IgD-negative memory B cell (primary cell): ENCODE data around the gene MRPL4. TPM values are rescaled to one million over a fixed set of nuclear protein-coding genes. Genes with fewer than 3 reads are reported as not detected.
"Not testable (repeated sequence)": the region's sequence is repeated elsewhere in the genome, so short reads cannot be mapped to it uniquely, and the experiment has no call there.

ENCODE experiments used
- H3K27ac Mint-ChIP-seq, 3 donors: one replicate each; pipeline ENCODE4 v1.8.0; 2020 to 2022; ENCODE audit warnings: mild to moderate bottlenecking in 3 of 3, mixed read lengths in 3 of 3, moderate library complexity in 1 of 3
- H3K27me3 Mint-ChIP-seq: one replicate; pipeline ENCODE4 v1.8.0; 2021; ENCODE audit warnings: mixed read lengths
- H3K36me3 Mint-ChIP-seq: one replicate; pipeline ENCODE4 v1.8.0; 2020; ENCODE audit warnings: mild to moderate bottlenecking, mixed read lengths
- H3K4me1 Mint-ChIP-seq, 3 donors: one replicate each; pipeline ENCODE4 v1.8.0; 2020 to 2022; ENCODE audit warnings: mixed read lengths in 3 of 3, mild to moderate bottlenecking in 1 of 3
- H3K4me3 Mint-ChIP-seq, 4 donors: one replicate each; pipeline ENCODE4 v1.8.0; 2020 to 2022; ENCODE audit warnings: mild to moderate bottlenecking in 4 of 4, mixed read lengths in 4 of 4, moderate library complexity in 3 of 4
- H3K9me3 Mint-ChIP-seq, 3 donors: one replicate each; pipeline ENCODE4 v1.8.0; 2020 to 2021; ENCODE audit warnings: mixed read lengths in 3 of 3, mild to moderate bottlenecking in 1 of 3
- polyA plus RNA-seq: library from polyadenylated mRNA; unstranded; fragments of 300-500 nt; fragmentation: Illumina TruSeq; gene quantifications from one replicate; pipeline ENCODE4 v1.2.3, GENCODE V29; 2021

The MRPL4 gene
- polyA plus RNA-seq, 1 donor from 2014 or later: 48.8 TPM

- no peaks in the 10 kb centered on the region for H3K36me3 Mint-ChIP-seq
- H3K4me3 Mint-ChIP-seq: no peak overlapping the region
- no peaks in the 10 kb centered on the region for H3K27me3 Mint-ChIP-seq
- peaks cover 0 to 2% (median 0%) of the 10 kb centered on the region in 3 donors for H3K4me1 Mint-ChIP-seq
- H3K9me3 Mint-ChIP-seq: no peaks in the 10 kb centered on the region
- peak overlapping the region in 1 of 3 donors; percentile 47 for H3K27ac Mint-ChIP-seq
Measured at GRCh38 chr19:10262771-10263170, 10.8 kb downstream of the MRPL4 start.

- Mint-ChIP-seq H3K27ac (peak overlapping the region in 1 of 3 donors; percentile 29), H3K9me3 (no peaks in the 10 kb centered on the region), H3K36me3 (no peaks in the 10 kb centered on the region), H3K4me1 (peaks cover 3 to 18% (median 5%) of the 10 kb centered on the region in 3 donors), H3K4me3 (no peak overlapping the region), H3K27me3 (no peaks in the 10 kb centered on the region)
Measured at GRCh38 chr19:10266706-10267105, 14.7 kb downstream of the MRPL4 start.

DNA sequence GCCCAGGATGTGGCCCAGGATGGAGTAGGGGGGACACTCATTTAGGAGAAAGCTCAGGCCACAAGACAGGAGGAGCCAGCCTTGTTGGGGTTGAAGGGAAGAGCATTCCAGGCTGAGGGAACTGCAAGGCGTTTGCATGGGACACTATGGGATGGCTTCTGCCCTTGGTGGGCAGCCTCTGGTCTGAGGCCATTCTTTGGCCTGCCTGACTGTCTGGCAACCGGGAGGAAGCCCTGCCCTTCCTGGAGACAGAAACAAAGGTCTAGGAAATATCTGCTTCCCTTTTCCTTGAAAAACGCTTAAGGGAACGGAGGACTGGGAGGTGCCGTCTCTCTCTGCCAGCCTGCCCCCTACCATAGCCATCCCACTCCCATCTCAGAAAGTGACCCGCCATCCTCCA, 16.1 kb downstream of the MRPL4 start:
- H3K4me3 Mint-ChIP-seq: peak overlapping the region in 1 of 4 donors; percentile 52
- peaks cover 9 to 25% (median 11%) of the 10 kb centered on the region in 3 donors for H3K4me1 Mint-ChIP-seq
- H3K9me3 Mint-ChIP-seq: no peaks in the 10 kb centered on the region
- no peaks in the 10 kb centered on the region for H3K36me3 Mint-ChIP-seq
- peak overlapping the region in 1 of 3 donors; percentile 97 for H3K27ac Mint-ChIP-seq
- no peaks in the 10 kb centered on the region for H3K27me3 Mint-ChIP-seq

DNA sequence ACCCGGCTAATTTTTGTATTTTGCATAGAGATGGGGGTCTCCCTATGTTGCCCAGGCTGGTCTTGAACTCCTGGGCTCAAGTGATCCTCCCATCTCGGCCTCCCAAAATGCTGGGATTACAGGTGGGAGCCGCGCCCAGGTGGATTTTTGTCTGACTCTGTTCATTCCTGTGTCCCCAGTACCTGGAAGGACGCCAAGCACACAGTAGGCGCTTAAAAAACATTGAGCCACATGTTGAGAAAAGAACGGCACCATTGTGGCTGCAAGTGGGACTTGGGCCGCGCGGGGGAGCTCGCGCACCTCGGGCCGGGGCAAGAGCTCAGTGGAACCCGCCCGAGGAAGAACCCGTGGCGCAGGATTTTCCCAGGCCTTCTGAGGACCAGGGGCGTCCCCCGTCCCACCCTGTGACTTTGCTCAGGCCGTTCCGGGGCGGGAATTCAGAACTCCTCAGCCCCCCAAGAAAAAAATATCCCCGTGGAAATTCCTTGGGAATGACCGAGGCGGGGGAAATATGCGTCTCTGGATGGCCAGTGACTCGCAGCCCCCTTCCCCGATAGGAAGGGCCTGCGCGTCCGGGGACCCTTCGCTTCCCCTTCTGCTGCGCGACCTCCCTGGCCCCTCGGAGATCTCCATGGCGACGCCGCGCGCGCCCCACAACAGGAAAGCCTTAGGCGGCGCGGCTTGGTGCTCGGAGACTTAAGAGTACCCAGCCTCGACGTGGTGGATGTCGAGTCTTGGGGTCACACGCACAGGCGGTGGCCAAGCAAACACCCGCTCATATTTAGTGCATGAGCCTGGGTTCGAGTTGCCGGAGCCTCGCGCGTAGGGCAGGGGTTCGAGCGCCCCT, 17.5 kb downstream of the MRPL4 start:
- H3K27me3 Mint-ChIP-seq: no peaks in the 10 kb centered on the region
- peak overlapping the region; percentile 84 to 95 (median 90) for H3K4me3 Mint-ChIP-seq
- H3K4me1 Mint-ChIP-seq: peaks cover 14 to 31% (median 15%) of the 10 kb centered on the region in 3 donors
- no peaks in the 10 kb centered on the region for H3K9me3 Mint-ChIP-seq
- peaks cover 3% of the 10 kb centered on the region for H3K36me3 Mint-ChIP-seq
- H3K27ac Mint-ChIP-seq: peak overlapping the region; percentile 97 to 99 (median 98)

GRCh38 chr19:10270180-10270615, 18.2 kb downstream of the MRPL4 start:
- H3K27me3 Mint-ChIP-seq: no peaks in the 10 kb centered on the region
- peaks cover 17 to 36% (median 18%) of the 10 kb centered on the region in 3 donors for H3K4me1 Mint-ChIP-seq
- peak overlapping the region; percentile 84 to 95 (median 90) for H3K4me3 Mint-ChIP-seq
- peak overlapping the region; percentile 97 to 99 (median 98) for H3K27ac Mint-ChIP-seq
- H3K36me3 Mint-ChIP-seq: peaks cover 3% of the 10 kb centered on the region
- no peaks in the 10 kb centered on the region for H3K9me3 Mint-ChIP-seq

GRCh38 chr19:10270616-10271394, 18.8 kb downstream of the MRPL4 start, which contains the start of gene ICAM1:
TSS of gene ICAM1 (plus strand) at chr19:10271120. CDS start at chr19:10271160, 40 bp downstream.
- Mint-ChIP-seq H3K27me3 (no peaks in the 10 kb centered on the region), H3K27ac (peak within 1 kb of the TSS; percentile 97 to 99 (median 98)), H3K36me3 (peaks cover 3% of the 10 kb centered on the region), H3K4me1 (peaks cover 18 to 36% (median 19%) of the 10 kb centered on the region in 3 donors), H3K4me3 (peak within 1 kb of the TSS; percentile 84 to 95 (median 90)), H3K9me3 (no peaks in the 10 kb centered on the region)

- peak overlapping the region; percentile 97 to 99 (median 98) for H3K27ac Mint-ChIP-seq
- no peaks in the 10 kb centered on the region for H3K9me3 Mint-ChIP-seq
- H3K4me3 Mint-ChIP-seq: peak overlapping the region; percentile 84 to 95 (median 90)
- H3K36me3 Mint-ChIP-seq: peaks cover 3% of the 10 kb centered on the region
- H3K27me3 Mint-ChIP-seq: no peaks in the 10 kb centered on the region
- H3K4me1 Mint-ChIP-seq: peaks cover 18 to 36% (median 19%) of the 10 kb centered on the region in 3 donors
Measured at GRCh38 chr19:10271543-10272086, 19.6 kb downstream of the MRPL4 start.

DNA sequence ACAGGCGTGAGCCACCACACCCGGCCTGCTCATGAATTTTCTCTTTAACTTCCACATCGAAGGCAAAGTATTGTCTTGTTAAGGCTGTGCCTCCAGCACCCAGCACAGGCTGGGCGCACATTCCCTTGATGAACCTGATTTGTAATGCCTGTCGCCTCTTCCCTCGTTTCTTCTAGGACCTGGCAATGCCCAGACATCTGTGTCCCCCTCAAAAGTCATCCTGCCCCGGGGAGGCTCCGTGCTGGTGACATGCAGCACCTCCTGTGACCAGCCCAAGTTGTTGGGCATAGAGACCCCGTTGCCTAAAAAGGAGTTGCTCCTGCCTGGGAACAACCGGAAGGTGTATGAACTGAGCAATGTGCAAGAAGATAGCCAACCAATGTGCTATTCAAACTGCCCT, 22.6 kb downstream of the MRPL4 start:
- peaks cover 23 to 36% (median 24%) of the 10 kb centered on the region in 3 donors for H3K4me1 Mint-ChIP-seq
- H3K9me3 Mint-ChIP-seq: no peaks in the 10 kb centered on the region
- no peaks in the 10 kb centered on the region for H3K27me3 Mint-ChIP-seq
- H3K36me3 Mint-ChIP-seq: peaks cover 3% of the 10 kb centered on the region
- peak overlapping the region in 2 of 4 donors; percentile 64 to 68 for H3K4me3 Mint-ChIP-seq
- peak overlapping the region in 2 of 3 donors; percentile 73 to 84 for H3K27ac Mint-ChIP-seq

GRCh38 chr19:10277795-10278589, 26.0 kb downstream of the MRPL4 start:
- no peaks in the 10 kb centered on the region for H3K9me3 Mint-ChIP-seq
- H3K4me3 Mint-ChIP-seq: peak overlapping the region in 1 of 4 donors; percentile 41
- H3K36me3 Mint-ChIP-seq: peaks cover 5% of the 10 kb centered on the region
- no peaks in the 10 kb centered on the region for H3K27me3 Mint-ChIP-seq
- peaks cover 15 to 20% (median 19%) of the 10 kb centered on the region in 3 donors for H3K4me1 Mint-ChIP-seq
- H3K27ac Mint-ChIP-seq: peak overlapping the region; percentile 36 to 94 (median 52)

DNA sequence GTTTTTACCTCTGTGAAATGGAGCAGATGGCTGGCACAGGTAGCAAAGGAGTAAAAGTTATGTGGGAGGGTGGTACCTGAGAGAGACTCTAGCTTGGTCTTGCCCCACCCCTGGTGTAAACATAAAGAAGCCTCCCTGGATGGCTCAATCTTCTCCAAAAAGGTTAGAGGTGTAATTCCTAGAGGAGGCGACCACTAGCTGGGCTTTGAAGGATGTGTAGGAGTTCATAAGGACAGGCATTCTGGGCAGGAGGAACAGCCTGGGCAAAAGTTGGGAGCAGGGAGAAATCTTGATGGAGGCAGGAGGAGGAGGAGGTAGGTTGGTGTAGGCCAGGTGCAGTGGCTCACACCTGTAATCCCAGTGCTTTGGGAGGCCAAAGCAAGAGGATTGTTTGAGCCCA, 26.9 kb downstream of the MRPL4 start:
- Mint-ChIP-seq H3K4me1 (peaks cover 13 to 19% (median 17%) of the 10 kb centered on the region in 3 donors), H3K27ac (peak overlapping the region in 2 of 3 donors; percentile 52 to 77), H3K36me3 (peaks cover 4% of the 10 kb centered on the region), H3K9me3 (no peaks in the 10 kb centered on the region), H3K27me3 (no peaks in the 10 kb centered on the region), H3K4me3 (peak overlapping the region in 1 of 4 donors; percentile 4)

DNA sequence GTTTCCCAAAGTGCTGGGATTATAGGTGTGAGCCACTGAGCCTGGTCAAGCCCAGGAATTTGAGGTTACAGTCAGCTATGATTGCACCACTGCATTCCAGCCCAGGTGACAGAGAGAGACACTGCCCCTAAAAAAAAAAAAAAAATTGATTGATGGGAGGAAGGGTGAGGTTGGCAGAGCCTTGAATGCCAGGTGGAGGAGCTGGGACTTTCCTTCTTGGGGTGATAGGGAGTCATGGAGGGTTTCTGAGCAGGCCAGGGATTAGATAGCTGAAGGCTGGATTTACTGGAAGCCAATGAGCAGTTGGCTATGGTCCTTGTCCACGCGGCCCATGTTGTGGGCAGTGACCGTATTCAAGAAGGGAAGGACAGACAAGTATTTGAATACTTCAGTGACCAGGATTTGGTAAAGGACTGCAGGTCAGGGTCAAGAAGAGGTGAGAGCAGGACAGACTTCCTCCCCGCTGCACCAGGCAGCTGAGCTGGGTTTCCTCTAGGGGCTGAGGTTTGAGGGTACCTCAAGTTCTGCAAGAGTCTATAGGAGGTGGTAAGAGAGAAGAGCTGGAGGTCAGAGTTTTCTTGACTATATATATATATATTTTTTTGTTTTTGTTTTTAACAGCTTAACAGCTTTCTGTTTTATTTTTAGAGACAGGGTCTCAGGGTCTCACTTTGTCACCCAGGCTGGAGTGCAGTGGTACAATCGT, 27.9 kb downstream of the MRPL4 start:
- peak overlapping the region in 2 of 3 donors; percentile 8 to 91 for H3K27ac Mint-ChIP-seq
- H3K4me1 Mint-ChIP-seq: peaks cover 6 to 15% (median 11%) of the 10 kb centered on the region in 3 donors
- H3K4me3 Mint-ChIP-seq: peak overlapping the region in 2 of 4 donors; percentile 47 to 85
- no peaks in the 10 kb centered on the region for H3K9me3 Mint-ChIP-seq
- H3K27me3 Mint-ChIP-seq: no peaks in the 10 kb centered on the region
- peaks cover 2% of the 10 kb centered on the region for H3K36me3 Mint-ChIP-seq

DNA sequence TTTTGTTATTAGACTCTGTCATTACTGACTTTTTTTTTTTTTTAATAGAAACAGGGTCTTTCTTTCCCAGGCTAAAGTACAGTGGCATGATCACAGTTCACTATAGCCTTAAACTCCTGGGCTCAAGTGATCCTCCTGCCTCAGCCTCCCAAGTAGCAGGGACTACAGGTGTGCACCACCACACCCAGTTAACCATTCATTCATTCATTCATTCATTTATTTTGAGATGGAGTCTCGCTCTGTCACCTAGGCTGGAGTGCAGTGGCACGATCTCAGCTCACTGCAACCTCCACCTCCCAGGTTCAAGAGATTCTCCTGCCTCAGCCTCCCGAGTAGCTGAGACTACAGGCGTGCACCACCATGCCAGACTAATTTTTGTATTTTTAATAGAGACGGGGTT, 30.0 kb downstream of the MRPL4 start:
- not testable (repeated sequence) for H3K9me3 Mint-ChIP-seq, H3K4me3 Mint-ChIP-seq, H3K36me3 Mint-ChIP-seq, H3K27me3 Mint-ChIP-seq, H3K27ac Mint-ChIP-seq
- H3K4me1 Mint-ChIP-seq: peaks cover 16 to 20% (median 18%) of the 10 kb centered on the region in 3 donors

GRCh38 chr19:10283301-10284064, 31.5 kb downstream of the MRPL4 start:
- H3K9me3 Mint-ChIP-seq: no peaks in the 10 kb centered on the region
- peaks cover 4% of the 10 kb centered on the region for H3K36me3 Mint-ChIP-seq
- peaks cover 8% of the 10 kb centered on the region for H3K27me3 Mint-ChIP-seq
- H3K4me3 Mint-ChIP-seq: no peak overlapping the region
- H3K4me1 Mint-ChIP-seq: peaks cover 17 to 26% (median 20%) of the 10 kb centered on the region in 3 donors
- H3K27ac Mint-ChIP-seq: peak overlapping the region in 2 of 3 donors; percentile 14 to 67
